ENCODE data around the gene ST13.

GRCh38 chr22:40862537-40862936 is 6.1 kb upstream of the ST13 start:
- TF ChIP-seq REST (IDR thresholded peaks at IDR 0.05; ENCODE audit: insufficient read depth in 1 of 2, low read depth in 2 of 2, low read length in 1 of 2) (no peak), SIN3A (IDR thresholded peaks at IDR 0.05; ENCODE audit: borderline replicate concordance, insufficient read depth, low read depth, low read length) (no peak), POLR2AphosphoS5 (IDR thresholded peaks at IDR 0.05; ENCODE audit: low read depth, low read length) (no peak)
- TF ChIP-seq, protein P1, sequence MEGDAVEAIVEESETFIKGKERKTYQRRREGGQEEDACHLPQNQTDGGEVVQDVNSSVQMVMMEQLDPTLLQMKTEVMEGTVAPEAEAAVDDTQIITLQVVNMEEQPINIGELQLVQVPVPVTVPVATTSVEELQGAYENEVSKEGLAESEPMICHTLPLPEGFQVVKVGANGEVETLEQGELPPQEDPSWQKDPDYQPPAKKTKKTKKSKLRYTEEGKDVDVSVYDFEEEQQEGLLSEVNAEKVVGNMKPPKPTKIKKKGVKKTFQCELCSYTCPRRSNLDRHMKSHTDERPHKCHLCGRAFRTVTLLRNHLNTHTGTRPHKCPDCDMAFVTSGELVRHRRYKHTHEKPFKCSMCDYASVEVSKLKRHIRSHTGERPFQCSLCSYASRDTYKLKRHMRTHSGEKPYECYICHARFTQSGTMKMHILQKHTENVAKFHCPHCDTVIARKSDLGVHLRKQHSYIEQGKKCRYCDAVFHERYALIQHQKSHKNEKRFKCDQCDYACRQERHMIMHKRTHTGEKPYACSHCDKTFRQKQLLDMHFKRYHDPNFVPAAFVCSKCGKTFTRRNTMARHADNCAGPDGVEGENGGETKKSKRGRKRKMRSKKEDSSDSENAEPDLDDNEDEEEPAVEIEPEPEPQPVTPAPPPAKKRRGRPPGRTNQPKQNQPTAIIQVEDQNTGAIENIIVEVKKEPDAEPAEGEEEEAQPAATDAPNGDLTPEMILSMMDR (IDR thresholded peaks at IDR 0.05), result no peak

Measured in Panc1 (cell line).